ENCODE measurements around the gene PAM. TPM values are rescaled to one million over a fixed set of nuclear protein-coding genes. Genes with fewer than 3 reads are reported as not detected.
"Not testable (repeated sequence)": the region's sequence is repeated elsewhere in the genome, so short reads cannot be mapped to it uniquely, and the experiment has no call there.

Gene PAM
- polyA plus RNA-seq, 1 donor from 2014 or later, result 363 TPM

- Histone ChIP-seq H3K27ac (ENCODE audit: low read length) (no peak overlapping the region), H3K79me2 (replicated peaks; ENCODE audit: insufficient read depth, low read length) (no peaks in the 10 kb centered on the region), H3K36me3 (ENCODE audit: insufficient read depth, low read length) (peaks cover 8% of the 10 kb centered on the region), H3K9me2 (ENCODE audit: insufficient read depth, low read length) (no peaks in the 10 kb centered on the region), H3K9me3 (ENCODE audit: low read length) (no peaks in the 10 kb centered on the region), H4K20me1 (ENCODE audit: insufficient read depth) (no peaks in the 10 kb centered on the region), H3K4me2 (ENCODE audit: low read length) (no peak overlapping the region), H3K4me3 (ENCODE audit: low read length) (no peak overlapping the region), H3K9ac (ENCODE audit: low read length) (no peak overlapping the region), H3K27me3 (ENCODE audit: insufficient read depth, low read depth, low read length) (no peaks in the 10 kb centered on the region), H2AFZ (ENCODE audit: low read depth, low read length) (no peak overlapping the region), H3F3A (ENCODE audit: insufficient read depth, low read length, poor library complexity, severe bottlenecking) (no peaks in the 10 kb centered on the region)
- TF ChIP-seq CTCF (IDR thresholded peaks at IDR 0.05; ENCODE audit: poor library complexity, severe bottlenecking), result no peak
- TF ChIP-seq POLR2AphosphoS5 (IDR thresholded peaks at IDR 0.05), result no peak
- TF ChIP-seq TAF1 (IDR thresholded peaks at IDR 0.05; ENCODE audit: low read depth), result no peak
Measured at GRCh38 chr5:102998224-102998623, 243.1 kb downstream of the PAM start.

GRCh38 chr5:102999191-102999590 lies 244.1 kb downstream of the PAM start:
- Histone ChIP-seq H3K4me3 (ENCODE audit: low read length) (no peak overlapping the region), H3K9me3 (ENCODE audit: low read length) (no peaks in the 10 kb centered on the region), H3K27ac (ENCODE audit: low read length) (no peak overlapping the region), H3K79me2 (replicated peaks; ENCODE audit: insufficient read depth, low read length) (no peaks in the 10 kb centered on the region), H3K4me2 (ENCODE audit: low read length) (no peak overlapping the region), H3K27me3 (ENCODE audit: insufficient read depth, low read depth, low read length) (no peaks in the 10 kb centered on the region), H3F3A (ENCODE audit: insufficient read depth, low read length, poor library complexity, severe bottlenecking) (no peaks in the 10 kb centered on the region), H3K36me3 (ENCODE audit: insufficient read depth, low read length) (peaks cover 10% of the 10 kb centered on the region), H2AFZ (ENCODE audit: low read depth, low read length) (no peak overlapping the region), H3K9me2 (ENCODE audit: insufficient read depth, low read length) (no peaks in the 10 kb centered on the region), H3K9ac (ENCODE audit: low read length) (no peak overlapping the region), H4K20me1 (ENCODE audit: insufficient read depth) (no peaks in the 10 kb centered on the region)
- TF ChIP-seq REST (IDR thresholded peaks at IDR 0.05; ENCODE audit: borderline replicate concordance) (no peak), RAD21 (conservative IDR thresholded peaks at IDR 0.05) (no peak), EZH2 (IDR thresholded peaks at IDR 0.05; ENCODE audit: borderline replicate concordance, insufficient read depth, low read length, poor library complexity, severe bottlenecking) (no peak), EP300 (conservative IDR thresholded peaks at IDR 0.05; ENCODE audit: poor library complexity, severe bottlenecking) (no peak), SMC3 (conservative IDR thresholded peaks at IDR 0.05; ENCODE audit: poor library complexity) (no peak), TAF1 (IDR thresholded peaks at IDR 0.05; ENCODE audit: low read depth) (no peak), CTCF (IDR thresholded peaks at IDR 0.05; ENCODE audit: poor library complexity, severe bottlenecking) (no peak), POLR2AphosphoS5 (IDR thresholded peaks at IDR 0.05) (no peak), MXI1 (conservative IDR thresholded peaks at IDR 0.05; ENCODE audit: poor library complexity, severe bottlenecking) (no peak)

- H3K9me3 ChIP-seq (ENCODE audit: low read length); H3K79me2 ChIP-seq (replicated peaks; ENCODE audit: insufficient read depth, low read length); H3K9me2 ChIP-seq (ENCODE audit: insufficient read depth, low read length); H3K27ac ChIP-seq (ENCODE audit: low read length); H3F3A ChIP-seq (ENCODE audit: insufficient read depth, low read length, poor library complexity, severe bottlenecking); H3K4me3 ChIP-seq (ENCODE audit: low read length); H3K4me2 ChIP-seq (ENCODE audit: low read length); H3K27me3 ChIP-seq (ENCODE audit: insufficient read depth, low read depth, low read length); H2AFZ ChIP-seq (ENCODE audit: low read depth, low read length); H4K20me1 ChIP-seq (ENCODE audit: insufficient read depth); H3K9ac ChIP-seq (ENCODE audit: low read length): not testable (repeated sequence)
- H3K36me3 ChIP-seq (ENCODE audit: insufficient read depth, low read length), result peaks cover 10% of the 10 kb centered on the region
Measured at GRCh38 chr5:102999621-103000020, 244.5 kb downstream of the PAM start.

Data from neural cell (in vitro differentiated cells).